Progenitor cell of endocrine pancreas (in vitro differentiated cells): ENCODE results near the gene NGFR. TPM values are rescaled to one million over a fixed set of nuclear protein-coding genes. Genes with fewer than 3 reads are reported as not detected.
"Not testable (repeated sequence)": the region's sequence is repeated elsewhere in the genome, so short reads cannot be mapped to it uniquely, and the experiment has no call there.

Experiments used
- DNase-seq: peaks from one replicate; pipeline ENCODE4 v3.0.0; 2021; ENCODE audit warnings: low spot score; ENCODE audit not compliant: unreplicated experiment
- H3K27ac Mint-ChIP-seq: 2 replicates; pipeline ENCODE4 v1.8.0; 2021; ENCODE audit warnings: mild to moderate bottlenecking, moderate library complexity, mixed read lengths
- H3K27me3 Mint-ChIP-seq: 2 replicates; pipeline ENCODE4 v1.8.0; 2021; ENCODE audit warnings: mixed read lengths
- H3K36me3 Mint-ChIP-seq: 2 replicates; pipeline ENCODE4 v1.8.0; 2022; ENCODE audit warnings: mixed read lengths; ENCODE audit not compliant: insufficient read depth
- H3K4me1 Mint-ChIP-seq: 2 replicates; pipeline ENCODE4 v1.8.0; 2021; ENCODE audit warnings: low read depth, mixed read lengths
- H3K4me3 Mint-ChIP-seq: 2 replicates; pipeline ENCODE4 v1.8.0; 2021; ENCODE audit warnings: low read depth, mild to moderate bottlenecking, moderate library complexity, mixed read lengths
- H3K9me3 Mint-ChIP-seq: 2 replicates; pipeline ENCODE4 v1.8.0; 2021; ENCODE audit warnings: low read depth, mixed read lengths
- total RNA-seq: library from RNA; stranded (reverse); gene quantifications from 2 replicates; pipeline ENCODE4 v1.2.1, GENCODE V29; 2021
- TF ChIP-seq, protein P1 (sequence below): fragments of 200-600 bp; sonication (generic); IDR thresholded peaks from one replicate; pipeline ENCODE4 v1.5.0; 2021; ENCODE audit warnings: antibody characterized with exemption, mild to moderate bottlenecking; ENCODE audit not compliant: unreplicated experiment

Gene NGFR
- total RNA-seq, 1 donor from 2014 or later: 2.7 TPM

DNA sequence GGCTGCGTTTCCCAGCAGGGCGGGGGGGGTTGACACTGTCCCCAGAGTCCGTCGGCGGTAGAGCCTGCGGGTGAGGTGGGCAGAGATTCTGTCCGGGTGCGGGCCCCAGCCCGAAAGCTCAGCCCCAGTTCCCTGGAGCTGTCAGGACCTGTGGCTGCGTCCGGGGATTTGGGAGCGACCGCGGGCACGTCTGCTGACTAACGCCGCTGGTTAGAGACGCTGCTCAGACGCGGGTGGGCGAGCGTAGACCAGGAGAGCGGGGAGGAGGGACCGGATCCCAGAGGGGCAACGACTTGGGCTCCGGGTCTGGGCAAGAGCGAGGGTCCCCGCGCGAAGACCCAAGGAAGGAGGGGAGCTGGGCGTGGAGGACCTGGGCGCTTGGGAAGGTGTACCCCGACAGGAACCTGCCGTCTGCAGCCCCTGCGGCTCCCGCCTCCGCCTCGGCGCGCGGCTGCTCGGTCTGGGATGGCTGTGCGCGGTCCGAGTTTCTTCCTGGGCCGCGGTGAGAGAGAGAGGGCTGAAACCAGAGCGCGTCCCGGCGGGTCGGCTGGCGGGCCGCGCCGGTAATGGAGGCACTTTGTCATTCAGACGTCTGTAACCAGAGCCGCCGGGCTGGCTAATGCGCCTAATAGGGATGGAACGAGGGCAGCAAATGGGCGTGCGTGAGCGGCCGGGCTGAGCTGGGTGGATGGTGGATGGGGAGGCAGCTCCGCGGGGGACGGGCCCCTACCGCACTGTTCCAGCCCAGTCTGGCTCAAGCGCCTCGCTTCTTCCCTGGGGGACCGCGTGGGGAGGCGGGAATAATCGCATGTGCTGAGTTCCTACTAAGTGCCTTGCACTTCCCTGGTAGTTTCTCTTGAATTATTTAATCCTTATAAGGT is 2.3 kb downstream of the NGFR start:
- peak overlapping the region; percentile 62 for H3K4me3 Mint-ChIP-seq
- TF ChIP-seq, protein P1, sequence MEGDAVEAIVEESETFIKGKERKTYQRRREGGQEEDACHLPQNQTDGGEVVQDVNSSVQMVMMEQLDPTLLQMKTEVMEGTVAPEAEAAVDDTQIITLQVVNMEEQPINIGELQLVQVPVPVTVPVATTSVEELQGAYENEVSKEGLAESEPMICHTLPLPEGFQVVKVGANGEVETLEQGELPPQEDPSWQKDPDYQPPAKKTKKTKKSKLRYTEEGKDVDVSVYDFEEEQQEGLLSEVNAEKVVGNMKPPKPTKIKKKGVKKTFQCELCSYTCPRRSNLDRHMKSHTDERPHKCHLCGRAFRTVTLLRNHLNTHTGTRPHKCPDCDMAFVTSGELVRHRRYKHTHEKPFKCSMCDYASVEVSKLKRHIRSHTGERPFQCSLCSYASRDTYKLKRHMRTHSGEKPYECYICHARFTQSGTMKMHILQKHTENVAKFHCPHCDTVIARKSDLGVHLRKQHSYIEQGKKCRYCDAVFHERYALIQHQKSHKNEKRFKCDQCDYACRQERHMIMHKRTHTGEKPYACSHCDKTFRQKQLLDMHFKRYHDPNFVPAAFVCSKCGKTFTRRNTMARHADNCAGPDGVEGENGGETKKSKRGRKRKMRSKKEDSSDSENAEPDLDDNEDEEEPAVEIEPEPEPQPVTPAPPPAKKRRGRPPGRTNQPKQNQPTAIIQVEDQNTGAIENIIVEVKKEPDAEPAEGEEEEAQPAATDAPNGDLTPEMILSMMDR: no peak

DNA sequence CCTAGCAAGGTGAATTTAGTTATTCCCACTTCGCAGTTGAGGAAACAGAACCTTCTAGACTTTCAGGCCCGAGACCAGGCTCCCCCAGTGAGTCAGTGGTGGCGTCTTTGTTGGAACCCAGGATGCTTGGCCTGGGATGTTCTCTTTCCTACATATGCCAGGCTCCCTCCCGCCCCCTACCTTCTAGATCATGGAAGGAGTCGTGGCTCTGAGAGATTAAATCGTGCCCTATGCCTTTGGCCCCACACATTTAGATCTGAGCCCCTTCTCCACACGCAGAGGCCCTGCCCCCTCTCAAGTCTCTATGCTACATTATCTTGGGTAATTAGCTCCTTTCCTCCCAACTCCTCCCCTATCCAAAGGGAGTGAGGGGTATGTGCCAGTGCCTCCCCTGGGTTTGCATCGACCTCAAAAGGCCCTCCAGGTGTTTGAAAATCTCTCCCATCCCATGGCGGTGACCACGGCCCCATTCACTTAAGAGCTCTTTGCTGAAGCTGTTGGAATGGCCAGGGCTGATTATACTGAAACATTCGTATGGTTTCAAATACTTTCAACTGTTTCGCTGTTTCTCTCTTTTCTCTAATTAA is 3.0 kb downstream of the NGFR start:
- no peaks in the 10 kb centered on the region for H3K9me3 Mint-ChIP-seq
- H3K36me3 Mint-ChIP-seq: no peaks in the 10 kb centered on the region
- H3K4me3 Mint-ChIP-seq: peak overlapping the region; percentile 1
- DNase-seq: no peak
- TF ChIP-seq, protein P1: peak; percentile 24
- H3K27me3 Mint-ChIP-seq: peaks cover 82% of the 10 kb centered on the region
- peak overlapping the region; percentile 16 for H3K27ac Mint-ChIP-seq
- peaks cover 6% of the 10 kb centered on the region for H3K4me1 Mint-ChIP-seq

More for the DNA sequence above, 2.3 kb downstream of the NGFR start:
- H3K36me3 Mint-ChIP-seq: no peaks in the 10 kb centered on the region
- H3K9me3 Mint-ChIP-seq: no peaks in the 10 kb centered on the region
- peak; percentile 44 for DNase-seq
- peaks cover 85% of the 10 kb centered on the region for H3K27me3 Mint-ChIP-seq
- H3K27ac Mint-ChIP-seq: peak overlapping the region; percentile 37
- peaks cover 6% of the 10 kb centered on the region for H3K4me1 Mint-ChIP-seq

DNA sequence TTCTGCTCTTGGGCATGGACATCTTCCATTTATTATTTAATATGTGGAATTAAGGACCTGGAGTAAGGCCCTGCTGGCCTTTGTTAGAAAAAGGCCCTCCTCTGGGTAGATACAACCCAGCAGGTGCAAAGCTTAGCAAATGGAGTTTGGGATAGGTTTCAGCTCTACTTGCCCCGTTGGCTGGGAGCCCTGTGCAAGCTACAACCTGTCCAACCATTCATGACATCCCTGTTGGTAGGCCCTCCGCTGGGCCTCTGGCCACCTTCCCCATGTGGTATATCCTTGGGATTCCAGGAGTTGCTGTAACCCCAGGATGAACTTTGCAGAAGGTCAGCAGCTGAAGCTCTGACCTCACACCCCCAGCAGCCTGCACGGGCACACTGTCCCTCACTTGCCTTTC is 6.4 kb downstream of the NGFR start:
- Mint-ChIP-seq H3K27me3 (peaks cover 76% of the 10 kb centered on the region), H3K36me3 (no peaks in the 10 kb centered on the region), H3K9me3 (no peaks in the 10 kb centered on the region), H3K4me3 (no peak overlapping the region), H3K27ac (no peak overlapping the region), H3K4me1 (peaks cover 6% of the 10 kb centered on the region)
- TF ChIP-seq, protein P1: no peak
- no peak for DNase-seq

DNA sequence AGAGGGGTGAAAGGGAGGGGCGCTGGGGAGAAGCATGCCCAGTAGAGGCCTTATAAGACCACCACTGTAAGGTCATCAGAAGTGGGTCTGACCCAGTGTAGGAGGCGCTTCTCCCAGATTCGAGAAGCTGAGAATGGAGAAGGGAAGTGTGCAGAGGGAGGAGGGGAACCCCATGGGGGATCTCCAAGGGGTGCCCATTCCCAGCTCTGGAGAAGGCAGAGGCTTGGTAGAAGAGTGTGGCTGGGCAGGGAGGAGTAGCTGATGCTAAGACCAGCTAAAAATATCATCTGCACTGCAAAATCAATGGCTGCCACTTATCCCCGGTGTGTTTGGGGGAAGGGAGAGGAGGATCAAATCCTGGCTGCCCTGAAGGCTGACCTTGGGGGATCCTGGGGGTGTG is 7.2 kb downstream of the NGFR start:
- peak overlapping the region; percentile 65 for H3K27ac Mint-ChIP-seq
- H3K4me1 Mint-ChIP-seq: peaks cover 6% of the 10 kb centered on the region
- no peak overlapping the region for H3K4me3 Mint-ChIP-seq
- H3K9me3 Mint-ChIP-seq: no peaks in the 10 kb centered on the region
- H3K27me3 Mint-ChIP-seq: peaks cover 75% of the 10 kb centered on the region
- TF ChIP-seq, protein P1: no peak
- H3K36me3 Mint-ChIP-seq: no peaks in the 10 kb centered on the region
- no peak for DNase-seq

DNA sequence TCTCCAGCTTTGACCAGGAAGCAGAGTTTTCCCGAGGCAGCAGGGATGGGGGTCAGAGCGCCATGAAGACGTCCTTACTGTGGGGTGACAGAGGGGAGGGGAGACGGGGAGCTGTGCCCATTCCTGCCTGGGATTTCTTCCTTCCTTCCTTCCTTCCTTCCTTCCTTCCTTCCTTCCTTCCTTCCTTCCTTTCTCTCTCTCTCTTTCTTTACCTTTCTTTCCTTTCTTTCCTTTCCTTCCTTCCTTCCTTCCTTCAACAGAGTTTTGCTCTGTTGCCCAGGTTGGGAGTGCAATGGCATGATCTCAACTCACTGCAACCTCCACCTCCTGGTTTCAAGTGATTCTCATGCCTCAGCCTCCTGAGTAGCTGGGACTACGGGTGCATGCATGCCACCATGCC is 7.6 kb downstream of the NGFR start:
- peaks cover 73% of the 10 kb centered on the region for H3K27me3 Mint-ChIP-seq
- not testable (repeated sequence) for DNase-seq, H3K9me3 Mint-ChIP-seq, H3K4me1 Mint-ChIP-seq, H3K27ac Mint-ChIP-seq, H3K4me3 Mint-ChIP-seq, H3K36me3 Mint-ChIP-seq
